Gastroesophageal sphincter (tissue), 4 donors: ENCODE results near the gene PHACTR1. TPM values are rescaled to one million over a fixed set of nuclear protein-coding genes. Genes with fewer than 3 reads are reported as not detected.

ENCODE experiments used
- ATAC-seq: fragments of 150-250 bp; one replicate; pipeline ENCODE4 v1.9.1; 2016; ENCODE audit warnings: mild to moderate bottlenecking, moderate library complexity
- H3K27ac ChIP-seq, 4 donors: fragments of 200-600 bp; sonication (generic) in 3 of 4; 1 replicate in 3 of 4; 2 replicates in 1 of 4; pipeline ENCODE4 v1.5.1; 2016 to 2019
- H3K27me3 ChIP-seq: fragments of 200-600 bp; sonication (generic); one replicate; pipeline ENCODE4 v1.5.1; 2019
- H3K36me3 ChIP-seq, 2 donors: fragments of 200-600 bp; sonication (generic); one replicate each; pipeline ENCODE4 v1.5.1; 2019; ENCODE audit warnings: control low read depth in 1 of 2
- H3K4me1 ChIP-seq, 3 donors: fragments of 200-600 bp; sonication (generic); 1 replicate in 2 of 3; 2 replicates in 1 of 3; pipeline ENCODE4 v1.5.1; 2016 to 2019; ENCODE audit warnings: control low read depth in 2 of 3
- H3K4me3 ChIP-seq, 2 donors: fragments of 200-600 bp; sonication (generic); one replicate each; pipeline ENCODE4 v1.5.1; 2019; ENCODE audit warnings: mild to moderate bottlenecking in 1 of 2, moderate library complexity in 1 of 2
- H3K9me3 ChIP-seq, 3 donors: fragments of 200-600 bp; sonication (generic); one replicate each; pipeline ENCODE4 v1.5.1; 2017 to 2019; ENCODE audit warnings: control low read depth in 2 of 3
- CTCF ChIP-seq, 4 experiments: fragments of 200-600 bp in 2 of 4; fragments of 450-650 bp in 2 of 4; sonication (generic) in 1 of 4; IDR thresholded peaks; one replicate each; pipeline ENCODE4 v1.5.1; 2017 to 2019; ENCODE audit warnings: antibody characterized with exemption in 4 of 4, mild to moderate bottlenecking in 2 of 4, moderate library complexity in 2 of 4
- EP300 ChIP-seq: sonication (generic); formaldehyde crosslinking; IDR thresholded peaks from one replicate; pipeline ENCODE4 v1.6.1; 2017; ENCODE audit warnings: antibody characterized with exemption, mild to moderate bottlenecking
- POLR2A ChIP-seq, 2 donors: fragments of 450-650 bp; IDR thresholded peaks; one replicate each; pipeline ENCODE4 v1.6.1; 2017; ENCODE audit warnings: antibody characterized with exemption in 2 of 2, mild to moderate bottlenecking in 2 of 2, moderate library complexity in 1 of 2
- POLR2AphosphoS5 ChIP-seq: sonication (generic); formaldehyde crosslinking; IDR thresholded peaks from one replicate; pipeline ENCODE4 v1.6.1; 2017; ENCODE audit warnings: antibody characterized with exemption
- WGBS, 2 donors: methylation state at CpG; one replicate each; pipeline ENCODE4 v1.1.5; 2018; ENCODE audit warnings: low coverage in 1 of 2; 5-methylcytosine and 5-hydroxymethylcytosine counted together
- total RNA-seq, 4 donors: library from RNA; depleted of rRNA; stranded (reverse); fragments of >200 nt; gene quantifications; one replicate each; pipeline ENCODE4 v1.1.0, GENCODE V29; 2016

Gene PHACTR1
- total RNA-seq, 4 donors from 2014 or later, result 0.20 to 27.3 (median 2.2) TPM

GRCh38 chr6:13091192-13091591 lies 374.6 kb downstream of the PHACTR1 start:
- peaks cover 0 to 4% (median 0%) of the 10 kb centered on the region in 3 donors for H3K9me3 ChIP-seq
- WGBS, 2 donors, result 65% methylated on average over 4 of the region's 6 CpGs; no CpG with 5 or more reads in 1 of the 2 donors
- no peak for TF ChIP-seq EP300
- TF ChIP-seq CTCF (IDR thresholded peaks at IDR 0.05), result no peak
- TF ChIP-seq POLR2AphosphoS5, result no peak
- TF ChIP-seq POLR2A (IDR thresholded peaks at IDR 0.05), result no peak
- no peak overlapping the region for H3K27ac ChIP-seq
- no peaks in the 10 kb centered on the region for H3K4me1 ChIP-seq
- no peaks in the 10 kb centered on the region for H3K36me3 ChIP-seq
- no peaks in the 10 kb centered on the region for H3K27me3 ChIP-seq
- H3K4me3 ChIP-seq, result no peak overlapping the region
- ATAC-seq, result no peak

DNA sequence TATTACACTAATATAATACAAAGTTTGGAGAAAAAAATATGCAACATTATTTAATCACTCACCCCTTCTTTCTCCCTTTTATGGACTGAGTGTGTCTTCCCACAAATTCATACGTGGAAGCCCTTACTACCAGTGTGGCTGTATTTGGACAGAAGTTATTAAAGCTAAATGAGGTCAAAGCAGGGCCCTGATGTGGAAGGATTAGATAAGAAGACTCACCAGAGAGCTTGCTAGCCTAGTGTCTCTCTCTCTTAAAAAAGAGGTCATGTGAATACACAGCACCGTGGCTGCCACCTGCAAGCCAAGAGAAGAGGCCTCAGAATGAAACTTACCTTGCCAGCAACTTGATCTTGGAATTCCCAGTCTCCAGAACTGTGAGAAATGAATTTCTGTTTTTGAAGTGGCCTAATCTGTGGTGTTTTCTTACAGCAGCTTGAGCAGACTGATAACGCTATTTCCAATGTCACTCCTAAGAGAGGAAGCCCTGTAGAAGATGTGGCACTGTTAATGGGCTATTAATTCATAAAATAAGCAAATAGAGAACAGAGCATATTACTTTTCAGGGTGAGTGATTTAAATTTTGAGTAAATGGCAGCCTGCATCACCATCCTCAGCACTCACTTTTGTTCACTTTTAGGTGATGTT lies 378.3 kb downstream of the PHACTR1 start:
- Histone ChIP-seq H3K27me3 (no peaks in the 10 kb centered on the region), H3K4me3 (no peak overlapping the region), H3K4me1 (peaks cover 0 to 13% (median 0%) of the 10 kb centered on the region in 3 donors), H3K36me3 (no peaks in the 10 kb centered on the region), H3K27ac (no peak overlapping the region), H3K9me3 (no peaks in the 10 kb centered on the region)
- ATAC-seq, result no peak
- WGBS, 2 donors, result 58 to 89% methylated on average over 3 of the region's 3 CpGs
- TF ChIP-seq EP300 (no peak), CTCF (IDR thresholded peaks at IDR 0.05) (no peak), POLR2A (IDR thresholded peaks at IDR 0.05) (no peak)

GRCh38 chr6:13096084-13096483 lies 379.5 kb downstream of the PHACTR1 start:
- no peaks in the 10 kb centered on the region for H3K9me3 ChIP-seq
- H3K4me1 ChIP-seq, result peaks cover 0 to 13% (median 0%) of the 10 kb centered on the region in 3 donors
- TF ChIP-seq EP300 (no peak), CTCF (IDR thresholded peaks at IDR 0.05) (no peak), POLR2AphosphoS5 (no peak), POLR2A (IDR thresholded peaks at IDR 0.05) (no peak)
- no peaks in the 10 kb centered on the region for H3K36me3 ChIP-seq
- H3K4me3 ChIP-seq, result no peak overlapping the region
- WGBS, 2 donors, result 68 to 87% methylated on average over 3 of the region's 3 CpGs
- H3K27me3 ChIP-seq, result peaks cover 2% of the 10 kb centered on the region
- no peak overlapping the region for H3K27ac ChIP-seq
- no peak for ATAC-seq

DNA sequence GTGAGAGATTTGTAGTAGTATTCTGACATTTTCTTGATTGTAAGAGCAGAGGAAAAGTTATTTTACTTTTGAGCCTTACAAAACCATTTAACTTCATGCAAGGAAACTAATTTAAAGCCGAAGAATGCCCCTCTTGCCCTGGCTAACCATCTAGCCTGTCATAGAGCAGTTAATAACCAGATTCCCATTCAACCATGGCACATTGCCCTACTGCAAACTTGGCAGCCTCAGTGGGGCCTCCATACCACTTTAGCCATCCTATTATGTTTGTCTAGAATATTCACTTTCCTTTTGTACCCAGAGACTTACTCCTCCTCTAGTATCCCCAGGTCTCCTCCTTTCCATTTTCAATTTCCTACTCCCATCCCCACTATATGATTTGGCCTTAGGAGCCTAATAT lies 380.9 kb downstream of the PHACTR1 start:
- ATAC-seq, result no peak
- Histone ChIP-seq H3K27ac (no peak overlapping the region), H3K4me3 (no peak overlapping the region), H3K27me3 (peaks cover 10% of the 10 kb centered on the region), H3K9me3 (no peaks in the 10 kb centered on the region), H3K4me1 (peaks cover 0 to 13% (median 0%) of the 10 kb centered on the region in 3 donors), H3K36me3 (no peaks in the 10 kb centered on the region)
- WGBS, 2 donors, result 36 to 50% methylated on average over 1 of the region's 1 CpG
- no peak for TF ChIP-seq POLR2A (IDR thresholded peaks at IDR 0.05)
- TF ChIP-seq CTCF (IDR thresholded peaks at IDR 0.05), result no peak
- no peak for TF ChIP-seq POLR2AphosphoS5

DNA sequence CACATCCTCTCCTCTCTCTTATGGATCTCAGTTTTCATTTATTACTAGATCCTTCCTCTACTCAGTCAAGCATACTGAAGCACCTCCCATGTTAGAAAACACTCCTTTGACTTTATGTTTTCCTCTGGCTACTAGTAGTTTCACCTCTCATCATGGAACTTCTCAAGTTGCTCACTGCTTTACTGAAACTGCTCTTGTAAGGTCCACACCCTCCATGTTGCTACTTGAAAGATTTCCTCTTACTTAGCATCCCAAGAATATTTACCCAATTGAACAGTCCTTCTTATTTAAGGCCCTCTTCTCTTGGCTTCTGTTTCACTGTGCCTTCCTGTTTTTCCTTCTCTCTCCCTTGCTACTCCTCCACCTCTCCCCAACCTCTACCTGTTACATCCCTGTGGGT lies 381.4 kb downstream of the PHACTR1 start:
- ATAC-seq, result no peak
- Histone ChIP-seq H3K36me3 (no peaks in the 10 kb centered on the region), H3K9me3 (no peaks in the 10 kb centered on the region), H3K4me1 (peaks cover 0 to 13% (median 0%) of the 10 kb centered on the region in 3 donors), H3K27ac (no peak overlapping the region), H3K4me3 (no peak overlapping the region), H3K27me3 (peaks cover 10% of the 10 kb centered on the region)
- TF ChIP-seq POLR2A (IDR thresholded peaks at IDR 0.05), result no peak
- TF ChIP-seq POLR2AphosphoS5, result no peak
- no peak for TF ChIP-seq EP300
- no peak for TF ChIP-seq CTCF (IDR thresholded peaks at IDR 0.05)
